HT1080 (cell line): ENCODE results near the gene SLC6A7. TPM values are rescaled to one million over a fixed set of nuclear protein-coding genes. Genes with fewer than 3 reads are reported as not detected.
"Not testable (repeated sequence)": the region's sequence is repeated elsewhere in the genome, so short reads cannot be mapped to it uniquely, and the experiment has no call there.

Experiments used
- DNase-seq: peaks from one replicate; pipeline ENCODE4 v3.0.0-alpha.2; 2015; ENCODE audit warnings: low read depth
- total RNA-seq: library from RNA; depleted of rRNA; stranded (reverse); fragments of >200 nt; shearing (Covaris generic); gene quantifications from 2 replicates; pipeline ENCODE4 v1.2.3, GENCODE V29; 2014

SLC6A7 gene
- total RNA-seq, 1 experiment from 2014 or later, result not detected

- DNase-seq, result no peak
Measured at GRCh38 chr5:150217038-150217437, 27.2 kb downstream of the SLC6A7 start.

- peak; percentile 77 for DNase-seq
Measured at GRCh38 chr5:150217873-150218692, 28.2 kb downstream of the SLC6A7 start.

GRCh38 chr5:150218693-150219035 lies 28.8 kb downstream of the SLC6A7 start:
- DNase-seq, result no peak

GRCh38 chr5:150219142-150219541 lies 29.3 kb downstream of the SLC6A7 start:
- no peak for DNase-seq

- no peak for DNase-seq
Measured at GRCh38 chr5:150219861-150220260, 30.0 kb downstream of the SLC6A7 start.

DNA sequence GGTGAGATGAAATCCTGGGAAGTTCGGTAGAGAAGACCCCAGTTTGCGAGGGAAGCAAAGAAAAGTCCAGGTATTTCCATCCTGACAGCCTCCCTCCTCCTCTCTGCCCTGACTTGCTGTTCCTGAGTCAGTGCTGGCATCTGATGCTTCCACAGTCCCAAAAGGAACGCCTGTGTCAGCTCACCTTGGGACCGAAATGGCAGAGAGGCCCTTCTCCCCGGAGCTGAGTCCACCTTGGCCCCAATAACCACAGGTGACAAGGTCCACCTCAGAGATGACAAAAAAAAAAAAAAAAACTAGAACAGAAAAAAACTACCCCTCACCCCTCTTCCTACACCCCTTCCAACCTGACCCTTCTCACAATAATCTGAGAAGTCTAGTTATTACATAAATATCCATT lies 31.6 kb downstream of the SLC6A7 start:
- DNase-seq, result no peak

GRCh38 chr5:150222906-150223305 lies 33.0 kb downstream of the SLC6A7 start:
- DNase-seq, result no peak

GRCh38 chr5:150223474-150223873 lies 33.6 kb downstream of the SLC6A7 start:
- no peak for DNase-seq

DNA sequence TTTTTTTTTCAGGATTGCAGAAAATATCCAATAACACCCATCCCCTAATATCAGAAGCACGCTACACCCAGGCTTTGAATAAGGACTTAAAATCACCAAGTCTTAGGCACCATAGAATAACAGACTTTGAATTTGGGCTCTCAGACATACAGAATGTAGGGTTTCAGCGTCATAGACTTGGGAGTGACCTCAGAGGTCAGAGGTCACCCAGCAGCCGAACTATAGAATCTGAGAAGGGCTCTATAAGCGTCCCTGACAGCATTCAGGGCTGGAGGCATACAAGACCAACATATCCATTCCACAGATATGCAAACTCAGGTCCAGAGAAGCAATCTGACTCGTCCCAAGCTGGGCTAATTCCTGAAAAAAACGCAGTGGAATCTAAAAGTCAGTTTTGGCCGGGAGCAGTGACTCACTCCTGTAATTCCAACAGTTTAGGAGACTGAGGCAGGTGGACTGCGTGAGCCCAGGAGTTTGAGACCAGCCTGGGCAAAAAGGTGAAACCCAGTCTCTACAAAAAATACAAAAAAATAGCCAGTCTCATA lies 34.7 kb downstream of the SLC6A7 start:
- DNase-seq, result peak; percentile 11

- no peak for DNase-seq
Measured at GRCh38 chr5:150227036-150227435, 37.2 kb downstream of the SLC6A7 start.

DNA sequence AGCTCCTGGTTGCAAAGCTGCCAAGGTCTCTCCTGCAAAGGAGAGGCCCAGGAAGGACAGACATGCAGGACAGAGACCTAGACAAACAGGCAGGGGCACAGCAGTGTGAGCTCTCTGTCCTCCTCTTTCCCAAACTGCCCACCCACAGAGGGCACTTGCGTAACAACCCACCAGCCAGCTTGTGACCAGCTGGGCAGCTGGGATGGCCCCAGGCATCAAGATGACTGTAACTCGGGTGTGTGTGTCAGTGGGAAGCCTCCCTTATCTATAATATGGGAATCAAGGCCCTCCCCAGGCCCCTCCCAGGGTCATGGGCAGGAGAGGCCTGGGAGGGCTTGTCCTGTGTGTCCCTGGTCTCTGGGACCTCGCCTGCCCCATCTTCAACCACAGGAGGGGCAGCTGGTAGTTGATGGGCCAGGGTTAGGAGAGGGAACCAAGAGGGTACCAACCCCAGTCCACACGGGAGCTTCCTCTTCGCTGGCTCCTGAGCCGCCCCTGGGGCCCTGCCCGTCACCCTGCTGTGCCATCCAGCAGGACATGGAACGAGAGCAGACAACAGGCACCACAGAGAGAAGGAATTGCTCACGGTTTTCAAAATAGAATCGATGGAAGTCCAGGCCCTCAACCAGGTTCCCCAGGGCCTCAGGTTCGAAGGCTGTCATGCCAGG lies 37.9 kb downstream of the SLC6A7 start:
- DNase-seq, result no peak

DNA sequence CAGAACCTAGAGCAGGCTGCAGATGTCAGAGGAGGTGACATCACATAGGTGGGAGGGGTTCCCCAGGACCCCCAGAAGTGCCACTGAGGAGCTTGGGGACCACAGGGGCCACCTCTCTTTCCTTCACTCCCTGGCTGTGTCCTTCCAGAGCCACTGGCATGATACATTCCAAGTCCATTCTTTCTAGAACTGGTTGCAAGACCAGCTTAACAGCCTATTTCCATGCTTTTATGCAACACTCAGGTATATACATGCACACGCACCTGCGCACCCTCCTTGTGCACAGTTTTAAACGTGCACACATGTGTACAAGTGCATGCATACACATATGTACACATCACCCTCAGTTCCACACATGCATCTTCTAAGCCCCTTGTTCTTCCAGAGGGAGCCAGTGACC lies 39.7 kb downstream of the SLC6A7 start:
- no peak for DNase-seq

DNA sequence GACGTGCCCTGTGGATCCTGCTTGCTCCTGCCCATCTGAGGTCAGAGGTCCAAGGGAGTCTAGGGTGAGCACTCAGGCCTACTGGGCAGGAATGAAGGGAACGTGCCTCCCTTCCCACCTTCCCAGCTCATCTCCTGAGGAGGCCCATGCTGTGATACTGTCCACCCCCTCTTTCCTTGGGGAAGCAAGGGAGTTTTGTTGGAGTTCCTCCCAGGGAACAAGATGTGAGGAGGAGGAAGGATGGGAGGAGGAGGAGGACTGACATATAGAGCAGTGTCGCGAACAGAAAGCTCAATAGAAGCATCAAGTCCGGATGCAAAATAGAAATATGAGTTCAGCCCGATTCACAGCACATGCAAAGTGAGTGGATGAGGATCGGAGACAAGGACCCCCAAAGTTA lies 41.0 kb downstream of the SLC6A7 start:
- DNase-seq, result no peak

GRCh38 chr5:150233706-150234105 lies 43.8 kb downstream of the SLC6A7 start:
- DNase-seq, result not testable (repeated sequence)

DNA sequence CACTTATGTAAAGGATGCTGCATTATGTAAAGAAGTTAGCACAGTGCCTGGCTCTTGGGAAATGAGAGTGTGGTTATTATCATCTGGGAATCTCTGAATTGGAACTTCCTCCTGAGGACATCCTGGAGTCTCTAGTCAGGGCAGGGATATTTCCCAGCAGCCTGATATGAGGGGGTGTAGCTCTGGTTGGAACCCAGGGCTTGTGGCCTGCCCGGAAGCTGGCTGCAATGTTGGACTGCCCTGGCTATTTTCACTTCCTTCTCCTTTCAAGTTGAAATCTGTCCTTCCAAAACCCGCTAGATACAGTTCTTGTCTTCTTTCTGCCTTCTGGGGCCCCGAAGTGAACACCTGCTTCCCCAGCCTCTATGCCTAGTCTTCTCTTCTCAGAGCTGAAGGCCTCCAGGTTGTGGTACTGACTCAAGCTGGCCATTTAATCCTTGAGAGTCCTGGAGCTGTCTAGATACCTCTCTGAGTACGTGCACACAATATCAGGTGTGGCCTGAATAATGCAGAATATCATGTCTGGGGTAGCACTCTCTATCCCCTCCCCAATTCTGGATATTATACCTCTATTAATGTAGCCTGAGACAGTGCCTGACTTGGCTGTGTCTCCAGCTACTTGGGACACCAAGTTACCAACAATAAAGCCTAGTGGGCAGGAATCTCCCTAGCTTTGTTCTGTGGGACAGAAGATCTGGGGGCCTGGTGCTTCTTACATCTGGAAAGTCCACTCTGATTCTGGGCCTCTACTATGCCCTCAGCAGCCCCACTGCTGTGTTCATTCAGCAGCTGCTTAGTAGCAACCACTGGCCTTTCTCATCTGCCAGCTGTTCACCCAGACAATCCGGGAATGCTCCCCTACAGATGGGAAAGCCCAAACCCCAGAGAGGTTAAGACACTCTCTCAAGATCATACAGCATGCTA lies 45.0 kb downstream of the SLC6A7 start:
- no peak for DNase-seq

DNA sequence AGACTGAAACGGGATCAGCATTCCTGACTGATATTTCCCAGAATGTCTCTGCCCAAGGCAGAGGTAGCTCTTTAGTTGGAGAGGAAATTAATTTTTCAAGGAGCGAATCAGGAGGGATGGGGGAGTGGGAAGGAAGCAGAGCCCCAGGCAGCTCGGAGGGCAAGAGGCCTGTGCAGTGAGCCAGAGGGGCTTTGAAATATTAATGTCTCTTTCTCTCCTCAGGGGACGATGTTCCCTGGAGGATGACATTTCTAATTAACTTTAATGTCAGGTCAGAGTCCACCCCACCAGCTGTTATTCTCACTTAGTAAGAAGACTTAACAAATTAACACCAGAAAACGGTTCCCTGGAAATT lies 45.6 kb downstream of the SLC6A7 start:
- no peak for DNase-seq

DNA sequence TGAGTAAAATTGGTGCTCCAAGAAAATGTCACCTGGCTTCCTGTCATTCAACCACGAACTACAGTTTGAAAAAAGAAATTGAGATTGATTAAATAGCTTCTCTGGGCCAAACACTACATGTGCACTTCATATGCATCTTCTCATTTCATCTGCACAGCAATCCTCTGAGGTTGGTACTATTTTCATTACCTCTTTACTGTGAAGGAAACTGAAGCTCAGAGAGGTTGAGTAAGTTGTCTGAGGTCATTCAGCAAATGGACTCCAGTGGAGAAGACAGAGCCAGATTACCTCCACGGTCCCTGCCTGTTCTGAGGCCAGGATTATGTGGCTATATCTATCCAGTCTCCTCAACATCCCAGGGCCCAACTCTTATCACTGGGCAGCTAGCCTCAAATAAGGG lies 46.5 kb downstream of the SLC6A7 start:
- no peak for DNase-seq

- no peak for DNase-seq
Measured at GRCh38 chr5:150236981-150237754, 47.3 kb downstream of the SLC6A7 start.

- no peak for DNase-seq
Measured at GRCh38 chr5:150238646-150239045, 48.8 kb downstream of the SLC6A7 start.

GRCh38 chr5:150239099-150239793 lies 49.4 kb downstream of the SLC6A7 start:
- DNase-seq, result no peak
